Glutamatergic neuron (in vitro differentiated cells): Measurements from ENCODE around the gene ARHGEF19. TPM values are rescaled to one million over a fixed set of nuclear protein-coding genes. Genes with fewer than 3 reads are reported as not detected.

Source experiments
- DNase-seq: peaks from one replicate; pipeline ENCODE4 v3.0.0; 2022
- H3K27ac Mint-ChIP-seq: one replicate; pipeline ENCODE4 v1.8.0; 2020; ENCODE audit warnings: mild to moderate bottlenecking, mixed read lengths, inconsistent platforms; ENCODE audit not compliant: unreplicated experiment
- H3K27me3 Mint-ChIP-seq: one replicate; pipeline ENCODE4 v1.8.0; 2020; ENCODE audit warnings: mild to moderate bottlenecking, moderate library complexity, mixed read lengths, inconsistent platforms; ENCODE audit not compliant: unreplicated experiment
- H3K36me3 Mint-ChIP-seq: one replicate; pipeline ENCODE4 v1.8.0; 2020; ENCODE audit warnings: mild to moderate bottlenecking, mixed read lengths, inconsistent platforms; ENCODE audit not compliant: unreplicated experiment
- H3K4me1 Mint-ChIP-seq: one replicate; pipeline ENCODE4 v1.8.0; 2020; ENCODE audit warnings: mild to moderate bottlenecking, low read depth, mixed read lengths, inconsistent platforms; ENCODE audit not compliant: unreplicated experiment
- H3K4me3 Mint-ChIP-seq: one replicate; pipeline ENCODE4 v1.8.0; 2020; ENCODE audit warnings: mild to moderate bottlenecking, mixed read lengths, inconsistent platforms; ENCODE audit not compliant: unreplicated experiment
- H3K9me3 Mint-ChIP-seq: one replicate; pipeline ENCODE4 v1.8.0; 2020; ENCODE audit warnings: mild to moderate bottlenecking, moderate library complexity, mixed read lengths, inconsistent platforms; ENCODE audit not compliant: unreplicated experiment
- total RNA-seq: library from RNA; stranded (reverse); fragmentation: NEBNext Ultra II Directional; extraction: Animal tissue kit (Norgen Biotek cat#: 25700); gene quantifications from one replicate; pipeline ENCODE4 v1.2.1, GENCODE V29; 2021; ENCODE audit not compliant: unreplicated experiment
- TF ChIP-seq, protein P1 (sequence below): fragments of 200-600 bp; sonication (generic); IDR thresholded peaks from one replicate; pipeline ENCODE4 v1.5.0; 2021; ENCODE audit not compliant: partially characterized antibody, unreplicated experiment

The ARHGEF19 gene
- total RNA-seq, 1 donor from 2014 or later = 3.4 TPM

GRCh38 chr1:16256478-16256877 is 44.0 kb upstream of the ARHGEF19 start:
- TF ChIP-seq, protein P1, sequence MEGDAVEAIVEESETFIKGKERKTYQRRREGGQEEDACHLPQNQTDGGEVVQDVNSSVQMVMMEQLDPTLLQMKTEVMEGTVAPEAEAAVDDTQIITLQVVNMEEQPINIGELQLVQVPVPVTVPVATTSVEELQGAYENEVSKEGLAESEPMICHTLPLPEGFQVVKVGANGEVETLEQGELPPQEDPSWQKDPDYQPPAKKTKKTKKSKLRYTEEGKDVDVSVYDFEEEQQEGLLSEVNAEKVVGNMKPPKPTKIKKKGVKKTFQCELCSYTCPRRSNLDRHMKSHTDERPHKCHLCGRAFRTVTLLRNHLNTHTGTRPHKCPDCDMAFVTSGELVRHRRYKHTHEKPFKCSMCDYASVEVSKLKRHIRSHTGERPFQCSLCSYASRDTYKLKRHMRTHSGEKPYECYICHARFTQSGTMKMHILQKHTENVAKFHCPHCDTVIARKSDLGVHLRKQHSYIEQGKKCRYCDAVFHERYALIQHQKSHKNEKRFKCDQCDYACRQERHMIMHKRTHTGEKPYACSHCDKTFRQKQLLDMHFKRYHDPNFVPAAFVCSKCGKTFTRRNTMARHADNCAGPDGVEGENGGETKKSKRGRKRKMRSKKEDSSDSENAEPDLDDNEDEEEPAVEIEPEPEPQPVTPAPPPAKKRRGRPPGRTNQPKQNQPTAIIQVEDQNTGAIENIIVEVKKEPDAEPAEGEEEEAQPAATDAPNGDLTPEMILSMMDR = no peak
- Mint-ChIP-seq H3K4me3 (no peak overlapping the region), H3K9me3 (peaks cover 2% of the 10 kb centered on the region), H3K4me1 (peaks cover 31% of the 10 kb centered on the region), H3K27me3 (peaks cover 4% of the 10 kb centered on the region), H3K27ac (no peak overlapping the region), H3K36me3 (no peaks in the 10 kb centered on the region)
- DNase-seq = no peak

DNA sequence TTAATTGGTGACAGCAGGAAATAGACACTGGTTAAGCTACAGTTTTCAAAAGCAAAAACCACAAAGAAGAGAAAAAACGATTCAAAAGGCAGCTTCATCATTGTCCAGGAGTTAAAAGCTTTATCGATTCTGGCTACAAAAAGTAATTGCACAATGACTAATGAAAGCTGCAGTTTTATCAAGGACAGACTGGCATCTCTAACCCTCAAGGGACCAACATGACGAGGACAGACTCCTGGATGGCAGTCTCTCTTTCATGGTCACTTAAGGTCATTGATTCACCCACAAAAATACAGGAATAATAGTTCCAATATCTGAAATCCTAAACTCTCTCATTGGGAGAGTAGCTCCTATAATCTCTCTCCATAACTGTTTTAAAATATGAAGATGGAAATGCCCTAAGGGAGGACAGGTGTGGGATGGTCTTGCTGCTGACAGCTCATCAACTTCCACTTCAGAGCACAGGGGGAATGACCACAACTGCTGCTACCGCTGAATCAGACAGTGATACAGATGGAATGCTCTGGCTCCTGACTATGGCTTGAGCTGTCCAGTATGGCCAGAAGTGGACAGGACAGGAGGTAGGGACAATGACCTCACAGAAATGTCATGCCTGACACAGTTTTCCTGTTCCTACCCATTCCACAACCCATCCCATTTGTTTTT is 41.9 kb upstream of the ARHGEF19 start:
- TF ChIP-seq, protein P1 = no peak
- DNase-seq = no peak
- Mint-ChIP-seq H3K27me3 (peaks cover 4% of the 10 kb centered on the region), H3K4me3 (no peak overlapping the region), H3K9me3 (peaks cover 2% of the 10 kb centered on the region), H3K27ac (no peak overlapping the region), H3K36me3 (no peaks in the 10 kb centered on the region), H3K4me1 (peaks cover 31% of the 10 kb centered on the region)

GRCh38 chr1:16253332-16253922 is 41.0 kb upstream of the ARHGEF19 start:
- DNase-seq = no peak
- H3K4me1 Mint-ChIP-seq = peaks cover 27% of the 10 kb centered on the region
- TF ChIP-seq, protein P1 = no peak
- no peak overlapping the region for H3K27ac Mint-ChIP-seq
- H3K4me3 Mint-ChIP-seq = no peak overlapping the region
- peaks cover 2% of the 10 kb centered on the region for H3K9me3 Mint-ChIP-seq
- H3K36me3 Mint-ChIP-seq = no peaks in the 10 kb centered on the region
- H3K27me3 Mint-ChIP-seq = peaks cover 4% of the 10 kb centered on the region

GRCh38 chr1:16252912-16253311 is 40.5 kb upstream of the ARHGEF19 start:
- DNase-seq = no peak
- Mint-ChIP-seq H3K27me3 (peaks cover 4% of the 10 kb centered on the region), H3K36me3 (no peaks in the 10 kb centered on the region), H3K4me1 (peaks cover 27% of the 10 kb centered on the region), H3K27ac (no peak overlapping the region), H3K9me3 (peaks cover 2% of the 10 kb centered on the region), H3K4me3 (no peak overlapping the region)
- TF ChIP-seq, protein P1 = no peak

- no peaks in the 10 kb centered on the region for H3K9me3 Mint-ChIP-seq
- H3K4me3 Mint-ChIP-seq = no peak overlapping the region
- H3K27me3 Mint-ChIP-seq = peaks cover 4% of the 10 kb centered on the region
- peaks cover 19% of the 10 kb centered on the region for H3K4me1 Mint-ChIP-seq
- TF ChIP-seq, protein P1 = no peak
- H3K27ac Mint-ChIP-seq = no peak overlapping the region
- no peak for DNase-seq
- no peaks in the 10 kb centered on the region for H3K36me3 Mint-ChIP-seq
Observed at GRCh38 chr1:16251381-16251780, 38.9 kb upstream of the ARHGEF19 start.
